GM12878 (cell line): ENCODE data around the gene ZDHHC14. TPM values are rescaled to one million over a fixed set of nuclear protein-coding genes. Genes with fewer than 3 reads are reported as not detected.

Source experiments
- ATAC-seq: fragments of 200-7000 bp; cut with Tn5 transposase; 3 replicates; pipeline ENCODE4 v1.9.1; 2020; ENCODE audit warnings: mild to moderate bottlenecking, moderate library complexity
- BruUV-seq: library from RNA; stranded (reverse); fragments of 400-500 nt; replicated peaks from 2 replicates; lab custom pipeline; 2021; lab: Mats Ljungman, UMichigan
- CTCF ChIA-PET: fragments of 300-600 bp; sonication (Branson Sonifier 250); formaldehyde crosslinking; extraction: SDS; loops from one replicate; lab custom pipeline; 2021; ENCODE audit warnings: inconsistent platforms; lab: Yijun Ruan, JAX
- POLR2A ChIA-PET: fragments of 350-600 bp; formaldehyde crosslinking; extraction: SDS; loops from one replicate; lab custom pipeline; 2021; ENCODE audit warnings: inconsistent platforms; lab: Charles Lee
- RAD21 ChIA-PET: fragments of 300-600 bp; sonication (Branson Sonifier 250); formaldehyde crosslinking; loops from one replicate; lab custom pipeline; 2023; ENCODE audit warnings: antibody characterized with exemption; ENCODE audit not compliant: unreplicated experiment; lab: Charles Lee
- SMC1A ChIA-PET: fragments of 300-600 bp; sonication (Branson Sonifier 250); formaldehyde crosslinking; loops from one replicate; lab custom pipeline; 2023; ENCODE audit not compliant: unreplicated experiment, uncharacterized antibody; lab: Charles Lee
- DNase-seq: peaks from one replicate; pipeline ENCODE4 v3.0.0-alpha.2; 2011; ENCODE audit warnings: low read depth, low spot score
- FAIRE-seq: peaks from 3 replicates; lab custom pipeline; 2011; peaks lifted over from hg19 to GRCh38; lab: Jason Lieb, UNC
- H2AFZ ChIP-seq: 2 replicates; pipeline ENCODE4 v1.6.0; 2011; ENCODE audit warnings: low read depth, low read length, control low read depth; ENCODE audit not compliant: control insufficient read depth
- H3K27ac ChIP-seq: 2 replicates; pipeline ENCODE4 v1.5.1; 2011; ENCODE audit warnings: control low read depth; ENCODE audit not compliant: control insufficient read depth, insufficient read depth
- H3K27me3 ChIP-seq, 2 experiments: replicated peaks in 1 of 2; 2 replicates each; pipeline versions ENCODE4 v1.6.0 to v1.6.1; 2011; ENCODE audit warnings: low read length in 1 of 2; ENCODE audit not compliant: control insufficient read depth in 2 of 2, insufficient read depth in 2 of 2
- H3K36me3 ChIP-seq, 2 experiments: 2 replicates each; pipeline ENCODE4 v1.5.1; 2011; ENCODE audit warnings: low read length in 1 of 2; ENCODE audit not compliant: control insufficient read depth in 2 of 2, insufficient read depth in 2 of 2
- H3K4me1 ChIP-seq: 2 replicates; pipeline ENCODE4 v1.6.1; 2011; ENCODE audit warnings: mild to moderate bottlenecking, low read length, moderate library complexity, mixed read lengths; ENCODE audit not compliant: control insufficient read depth, insufficient read depth
- H3K4me2 ChIP-seq: 2 replicates; pipeline ENCODE4 v1.6.0; 2011; ENCODE audit warnings: control low read depth; ENCODE audit not compliant: control insufficient read depth, insufficient read depth
- H3K4me3 ChIP-seq: fragments of 200-600 bp; sonication (generic); 2 replicates; pipeline ENCODE4 v1.5.1; 2016
- H3K79me2 ChIP-seq: 2 replicates; pipeline ENCODE4 v1.6.0; 2011; ENCODE audit warnings: low read length; ENCODE audit not compliant: control insufficient read depth, insufficient read depth
- H3K9ac ChIP-seq: 2 replicates; pipeline ENCODE4 v1.8.0; 2011; ENCODE audit warnings: low read length, control low read depth, mixed read lengths; ENCODE audit not compliant: control insufficient read depth, insufficient read depth
- H3K9me3 ChIP-seq: replicated peaks from 3 replicates; pipeline ENCODE4 v1.5.1; 2011; ENCODE audit warnings: mild to moderate bottlenecking, low read length; ENCODE audit not compliant: control insufficient read depth, insufficient read depth
- H4K20me1 ChIP-seq: 2 replicates; pipeline ENCODE4 v1.6.0; 2011; ENCODE audit not compliant: control insufficient read depth, insufficient read depth
- CBX5 ChIP-seq: sonication (generic); IDR thresholded peaks from 2 replicates; pipeline ENCODE4 v1.6.1; 2016; ENCODE audit warnings: low read depth, moderate library complexity, mild to moderate bottlenecking, inconsistent platforms
- HDGF ChIP-seq: fragments of 450-650 bp; IDR thresholded peaks from 2 replicates; pipeline ENCODE4 v1.6.1; 2016; ENCODE audit warnings: antibody characterized with exemption
- IKZF2 ChIP-seq, 2 experiments: fragments of 450-650 bp; IDR thresholded peaks; 2 replicates each; pipeline ENCODE4 v1.6.1; 2017; ENCODE audit warnings: mild to moderate bottlenecking in 2 of 2, moderate library complexity in 2 of 2
- JUND ChIP-seq: IDR thresholded peaks from 2 replicates; pipeline ENCODE4 v1.6.1; 2012; ENCODE audit warnings: low read depth, mild to moderate bottlenecking, low read length, improper control_type of control experiment, moderate library complexity
- NR2C1 ChIP-seq: fragments of 450-650 bp; IDR thresholded peaks from 2 replicates; pipeline ENCODE4 v1.6.1; 2017; ENCODE audit warnings: antibody characterized with exemption, mild to moderate bottlenecking, moderate library complexity
- POLR2AphosphoS2 ChIP-seq: IDR thresholded peaks from 2 replicates; pipeline ENCODE4 v1.6.1; 2011; ENCODE audit warnings: low read depth, mild to moderate bottlenecking, low read length, improper control_type of control experiment, moderate library complexity
- POU2F2 ChIP-seq: IDR thresholded peaks from 3 replicates; pipeline ENCODE4 v1.6.1; 2011; ENCODE audit warnings: low read depth, mild to moderate bottlenecking, low read length, borderline replicate concordance
- WGBS: methylation state at CpG from one replicate; pipeline ENCODE4 v1.1.6; 2016; ENCODE audit warnings: low lambda C conversion rate; ENCODE audit not compliant: insufficient replicate concordance, insufficient coverage; ENCODE audit errors: missing lambda C conversion rate; 5-methylcytosine and 5-hydroxymethylcytosine counted together
- in situ Hi-C: fragments of 300-500 bp; cut with MboI; formaldehyde crosslinking; loops from 9 replicates; pipeline ENCODE4 v1.14.3; 2018; ENCODE audit warnings: mixed read lengths
- intact Hi-C: fragments of 100-400 bp; cut with micrococcal nuclease; formaldehyde crosslinking; loops from one replicate; pipeline ENCODE4 v1.14.2; 2022; ENCODE audit not compliant: unreplicated experiment
- polyA plus RNA-seq, 11 experiments: library from polyadenylated mRNA; depleted of rRNA in 4 of 11; unstranded in 6 of 11; stranded (reverse) in 5 of 11; fragments of >200 nt; fragmentation: Nextera tagmentation in 4 of 11; fragmentation: Illumina TruSeq in 1 of 11; extraction: Ambion mirVana in 4 of 11; extraction: Trizol in 1 of 11; gene quantifications; 1 replicate in 1 of 11; 2 replicates in 10 of 11; pipeline versions ENCODE4 v1.2.1 to v1.2.3, GENCODE V29; 2011 to 2016; ENCODE audit warnings: inconsistent platforms in 2 of 11, missing spikeins in 2 of 11, low read depth in 1 of 11
- total RNA-seq, 4 experiments: library from RNA; depleted of rRNA in 3 of 4; stranded (reverse); fragments of >200 nt in 3 of 4; fragmentation: Illumina TruSeq in 1 of 4; extraction: Trizol in 1 of 4; gene quantifications; 2 replicates each; pipeline versions ENCODE4 v1.2.1 to v1.2.3, GENCODE V29; 2013 to 2021
- TF ChIP-seq, protein P1 (sequence below): fragments of 450-650 bp; IDR thresholded peaks from 2 replicates; pipeline ENCODE4 v1.6.1; 2016; ENCODE audit warnings: mild to moderate bottlenecking
- TF ChIP-seq, protein P2 (sequence below): IDR thresholded peaks from 2 replicates; pipeline ENCODE4 v1.6.1; 2012; ENCODE audit warnings: improper control_type of control experiment, low read depth, low read length; ENCODE audit not compliant: insufficient replicate concordance

ZDHHC14 gene
- total and polyA plus RNA-seq, 10 of the 15 experiments (the other 5 are each of a cell fraction or from before 2014, with no cell fraction given) = 0.15 to 16.0 (median 0.76) TPM; not detected in 1

GRCh38 chr6:157333537-157333936 lies 47.5 kb upstream of the ZDHHC14 start:
- intact Hi-C loops = no loop called here
- Histone ChIP-seq H3K4me2 (no peak overlapping the region), H3K9ac (no peak overlapping the region), H3K36me3 (no peaks in the 10 kb centered on the region), H3K9me3 (no peaks in the 10 kb centered on the region; the same call in 2 of the 3 replicates), H3K4me3 (no peak overlapping the region), H4K20me1 (no peaks in the 10 kb centered on the region), H3K27me3 (peaks cover 4 to 8% of the 10 kb centered on the region in 2 experiments; a peak in 3 of 4 replicates), H3K4me1 (no peaks in the 10 kb centered on the region), H3K79me2 (no peaks in the 10 kb centered on the region), H2AFZ (no peak overlapping the region), H3K27ac (no peak overlapping the region)
- TF ChIP-seq JUND (no peak), POU2F2 (no peak), IKZF2 (IDR thresholded peaks at IDR 0.05) (no peak), POLR2AphosphoS2 (no peak), NR2C1 (no peak), CBX5 (no peak), HDGF (no peak)
- TF ChIP-seq, protein P1, sequence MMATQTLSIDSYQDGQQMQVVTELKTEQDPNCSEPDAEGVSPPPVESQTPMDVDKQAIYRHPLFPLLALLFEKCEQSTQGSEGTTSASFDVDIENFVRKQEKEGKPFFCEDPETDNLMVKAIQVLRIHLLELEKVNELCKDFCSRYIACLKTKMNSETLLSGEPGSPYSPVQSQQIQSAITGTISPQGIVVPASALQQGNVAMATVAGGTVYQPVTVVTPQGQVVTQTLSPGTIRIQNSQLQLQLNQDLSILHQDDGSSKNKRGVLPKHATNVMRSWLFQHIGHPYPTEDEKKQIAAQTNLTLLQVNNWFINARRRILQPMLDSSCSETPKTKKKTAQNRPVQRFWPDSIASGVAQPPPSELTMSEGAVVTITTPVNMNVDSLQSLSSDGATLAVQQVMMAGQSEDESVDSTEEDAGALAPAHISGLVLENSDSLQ = no peak
- TF ChIP-seq, protein P2, sequence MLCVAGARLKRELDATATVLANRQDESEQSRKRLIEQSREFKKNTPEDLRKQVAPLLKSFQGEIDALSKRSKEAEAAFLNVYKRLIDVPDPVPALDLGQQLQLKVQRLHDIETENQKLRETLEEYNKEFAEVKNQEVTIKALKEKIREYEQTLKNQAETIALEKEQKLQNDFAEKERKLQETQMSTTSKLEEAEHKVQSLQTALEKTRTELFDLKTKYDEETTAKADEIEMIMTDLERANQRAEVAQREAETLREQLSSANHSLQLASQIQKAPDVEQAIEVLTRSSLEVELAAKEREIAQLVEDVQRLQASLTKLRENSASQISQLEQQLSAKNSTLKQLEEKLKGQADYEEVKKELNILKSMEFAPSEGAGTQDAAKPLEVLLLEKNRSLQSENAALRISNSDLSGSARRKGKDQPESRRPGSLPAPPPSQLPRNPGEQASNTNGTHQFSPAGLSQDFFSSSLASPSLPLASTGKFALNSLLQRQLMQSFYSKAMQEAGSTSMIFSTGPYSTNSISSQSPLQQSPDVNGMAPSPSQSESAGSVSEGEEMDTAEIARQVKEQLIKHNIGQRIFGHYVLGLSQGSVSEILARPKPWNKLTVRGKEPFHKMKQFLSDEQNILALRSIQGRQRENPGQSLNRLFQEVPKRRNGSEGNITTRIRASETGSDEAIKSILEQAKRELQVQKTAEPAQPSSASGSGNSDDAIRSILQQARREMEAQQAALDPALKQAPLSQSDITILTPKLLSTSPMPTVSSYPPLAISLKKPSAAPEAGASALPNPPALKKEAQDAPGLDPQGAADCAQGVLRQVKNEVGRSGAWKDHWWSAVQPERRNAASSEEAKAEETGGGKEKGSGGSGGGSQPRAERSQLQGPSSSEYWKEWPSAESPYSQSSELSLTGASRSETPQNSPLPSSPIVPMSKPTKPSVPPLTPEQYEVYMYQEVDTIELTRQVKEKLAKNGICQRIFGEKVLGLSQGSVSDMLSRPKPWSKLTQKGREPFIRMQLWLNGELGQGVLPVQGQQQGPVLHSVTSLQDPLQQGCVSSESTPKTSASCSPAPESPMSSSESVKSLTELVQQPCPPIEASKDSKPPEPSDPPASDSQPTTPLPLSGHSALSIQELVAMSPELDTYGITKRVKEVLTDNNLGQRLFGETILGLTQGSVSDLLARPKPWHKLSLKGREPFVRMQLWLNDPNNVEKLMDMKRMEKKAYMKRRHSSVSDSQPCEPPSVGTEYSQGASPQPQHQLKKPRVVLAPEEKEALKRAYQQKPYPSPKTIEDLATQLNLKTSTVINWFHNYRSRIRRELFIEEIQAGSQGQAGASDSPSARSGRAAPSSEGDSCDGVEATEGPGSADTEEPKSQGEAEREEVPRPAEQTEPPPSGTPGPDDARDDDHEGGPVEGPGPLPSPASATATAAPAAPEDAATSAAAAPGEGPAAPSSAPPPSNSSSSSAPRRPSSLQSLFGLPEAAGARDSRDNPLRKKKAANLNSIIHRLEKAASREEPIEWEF = no peak
- no peak for FAIRE-seq
- in situ Hi-C loops = no loop called here
- ChIA-PET SMC1A (interaction anchor here (0.6 to 9.3 kb wide), 7 partner anchors 9 to 335 kb away, joined by 3 to 63 read pairs (median 3); partner anchors contain the start of gene TMEM242), CTCF (interaction anchor here (0.6 to 11.2 kb wide), 11 partner anchors 8 to 1865 kb away, joined by 3 to 104 read pairs (median 4); partner anchors contain the start of gene TMEM242), RAD21 (interaction anchor here (1.0 to 1.2 kb wide), 2 partner anchors 10 to 19 kb away, joined by 3 to 5 read pairs; partner anchors contain the start of gene TMEM242), POLR2A (interaction anchor here (1.4 kb wide), 1 partner anchor 10 kb away, joined by 4 read pairs; no protein-coding TSS in a partner anchor)
- ATAC-seq = no peak
- no peak for DNase-seq
- 61% methylated on average over 4 of the region's 4 CpGs for WGBS
- no TSS peak for BruUV-seq
